ENCODE measurements around the gene PYDC2. TPM values are rescaled to one million over a fixed set of nuclear protein-coding genes. Genes with fewer than 3 reads are reported as not detected.

The PYDC2 gene
- total and polyA plus RNA-seq, 2 donors = not detected

DNA sequence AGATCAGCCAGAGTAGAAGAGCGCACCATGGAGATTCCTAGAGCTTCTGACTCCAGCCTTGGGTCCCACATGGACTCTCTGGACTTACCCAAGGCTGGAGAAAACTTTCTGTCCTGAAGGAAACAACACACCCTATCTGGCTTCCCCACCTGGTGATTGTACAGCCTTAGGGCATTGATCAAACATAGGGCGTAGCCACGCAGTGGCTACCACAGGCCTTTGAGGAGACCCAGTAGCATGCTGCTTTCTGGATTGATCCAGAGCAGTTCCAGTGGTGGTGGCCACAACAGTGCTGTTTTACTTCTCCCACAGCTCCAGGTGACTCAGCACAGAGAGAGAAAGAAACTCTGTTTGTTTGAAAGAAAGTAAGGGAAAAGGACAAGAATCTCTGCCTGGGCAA lies 23.5 kb downstream of the PYDC2 start:
- H3K36me3 ChIP-seq (ENCODE audit: control insufficient read depth in 2 of 2, insufficient read depth in 2 of 2, low read length in 1 of 2) = no peaks in the 10 kb centered on the region
- no peaks in the 10 kb centered on the region for H3K27me3 ChIP-seq (ENCODE audit: control insufficient read depth in 2 of 2, insufficient read depth in 1 of 2, low read length in 1 of 2)
- WGBS = 94% methylated on average over 3 of the region's 3 CpGs
- no peak for DNase-seq (ENCODE audit: low read depth in 6 of 9, low spot score in 9 of 9)
- no peaks in the 10 kb centered on the region for H3K4me1 ChIP-seq (ENCODE audit: control insufficient read depth in 2 of 2, insufficient read depth in 2 of 2, low read length in 2 of 2)
- peaks cover 0 to 13% of the 10 kb centered on the region in 2 donors for H3K9me3 ChIP-seq (ENCODE audit: control insufficient read depth in 2 of 2, insufficient read depth in 1 of 2, low read length in 1 of 2)
- H3K27ac ChIP-seq (ENCODE audit: low read depth in 1 of 2, low read length in 1 of 2) = no peak overlapping the region
- no peak overlapping the region for H3K4me3 ChIP-seq (ENCODE audit: low read length in 2 of 2)

GRCh38 chr3:191492601-191493000 lies 31.6 kb downstream of the PYDC2 start:
- H3K4me3 ChIP-seq (ENCODE audit: low read length in 2 of 2) = no peak overlapping the region
- no peaks in the 10 kb centered on the region for H3K27me3 ChIP-seq (ENCODE audit: control insufficient read depth in 2 of 2, insufficient read depth in 1 of 2, low read length in 1 of 2)
- H3K4me1 ChIP-seq (ENCODE audit: control insufficient read depth in 2 of 2, insufficient read depth in 2 of 2, low read length in 2 of 2) = no peaks in the 10 kb centered on the region
- H3K27ac ChIP-seq (ENCODE audit: low read depth in 1 of 2, low read length in 1 of 2) = no peak overlapping the region
- no peaks in the 10 kb centered on the region for H3K36me3 ChIP-seq (ENCODE audit: control insufficient read depth in 2 of 2, insufficient read depth in 2 of 2, low read length in 1 of 2)
- H3K9me3 ChIP-seq (ENCODE audit: control insufficient read depth in 2 of 2, insufficient read depth in 1 of 2, low read length in 1 of 2) = no peaks in the 10 kb centered on the region
- DNase-seq (ENCODE audit: low read depth in 6 of 9, low spot score in 9 of 9) = no peak
- 85% methylated on average over 1 of the region's 1 CpG for WGBS

GRCh38 chr3:191493336-191493735 lies 32.4 kb downstream of the PYDC2 start:
- Histone ChIP-seq H3K27me3 (ENCODE audit: control insufficient read depth in 2 of 2, insufficient read depth in 1 of 2, low read length in 1 of 2) (no peaks in the 10 kb centered on the region), H3K36me3 (ENCODE audit: control insufficient read depth in 2 of 2, insufficient read depth in 2 of 2, low read length in 1 of 2) (no peaks in the 10 kb centered on the region), H3K4me3 (ENCODE audit: low read length in 2 of 2) (no peak overlapping the region), H3K27ac (ENCODE audit: low read depth in 1 of 2, low read length in 1 of 2) (no peak overlapping the region), H3K4me1 (ENCODE audit: control insufficient read depth in 2 of 2, insufficient read depth in 2 of 2, low read length in 2 of 2) (no peaks in the 10 kb centered on the region), H3K9me3 (ENCODE audit: control insufficient read depth in 2 of 2, insufficient read depth in 1 of 2, low read length in 1 of 2) (no peaks in the 10 kb centered on the region)
- no peak for DNase-seq (ENCODE audit: low read depth in 6 of 9, low spot score in 9 of 9)

DNA sequence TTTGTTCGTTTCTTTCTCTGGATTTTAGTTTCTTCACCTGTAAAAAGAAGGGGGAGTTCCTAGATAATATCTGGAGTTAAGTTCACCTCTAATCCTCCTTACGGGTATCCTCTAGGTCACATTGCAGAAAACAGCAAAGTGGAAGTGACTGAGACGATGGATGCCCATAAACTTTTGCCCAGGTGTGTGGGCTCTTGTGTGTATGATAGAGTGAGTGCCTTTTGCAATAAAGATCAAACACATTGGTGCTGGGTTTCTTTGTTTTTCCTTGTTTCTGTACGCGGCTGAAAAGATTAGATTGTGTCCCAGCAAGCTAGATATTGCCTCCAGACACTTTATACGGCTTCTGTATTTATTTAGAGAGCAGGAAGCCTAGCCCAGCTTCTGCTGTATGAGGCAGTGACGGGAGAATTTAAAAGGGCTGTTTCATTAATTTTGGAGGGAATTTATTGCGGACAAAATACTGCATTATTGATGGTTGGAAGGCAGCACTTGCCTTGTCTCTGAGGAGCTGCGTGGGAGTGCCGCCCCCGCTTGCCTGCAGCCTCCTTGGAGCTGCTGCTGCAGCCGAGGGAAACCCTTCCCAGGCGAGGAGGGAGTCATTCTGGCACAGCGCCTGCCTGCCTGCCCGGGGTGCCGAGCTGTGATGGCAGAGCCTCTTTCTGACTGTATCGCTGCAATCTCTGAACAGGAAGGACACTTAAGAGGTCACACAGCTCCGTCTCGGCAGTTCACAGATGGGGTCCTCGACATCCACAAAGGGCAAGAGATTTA lies 38.5 kb downstream of the PYDC2 start:
- Histone ChIP-seq H3K4me1 (ENCODE audit: control insufficient read depth in 2 of 2, insufficient read depth in 2 of 2, low read length in 2 of 2) (no peaks in the 10 kb centered on the region), H3K27me3 (ENCODE audit: control insufficient read depth in 2 of 2, insufficient read depth in 1 of 2, low read length in 1 of 2) (no peaks in the 10 kb centered on the region), H3K4me3 (ENCODE audit: low read length in 2 of 2) (no peak overlapping the region), H3K9me3 (ENCODE audit: control insufficient read depth in 2 of 2, insufficient read depth in 1 of 2, low read length in 1 of 2) (no peaks in the 10 kb centered on the region), H3K27ac (ENCODE audit: low read depth in 1 of 2, low read length in 1 of 2) (no peak overlapping the region), H3K36me3 (ENCODE audit: control insufficient read depth in 2 of 2, insufficient read depth in 2 of 2, low read length in 1 of 2) (no peaks in the 10 kb centered on the region)
- DNase-seq (ENCODE audit: low read depth in 6 of 9, low spot score in 9 of 9) = no peak
- WGBS = 63% methylated on average over 20 of the region's 20 CpGs

- Histone ChIP-seq H3K27ac (ENCODE audit: low read depth in 1 of 2, low read length in 1 of 2) (no peak overlapping the region), H3K4me3 (ENCODE audit: low read length in 2 of 2) (no peak overlapping the region), H3K36me3 (ENCODE audit: control insufficient read depth in 2 of 2, insufficient read depth in 2 of 2, low read length in 1 of 2) (no peaks in the 10 kb centered on the region), H3K4me1 (ENCODE audit: control insufficient read depth in 2 of 2, insufficient read depth in 2 of 2, low read length in 2 of 2) (no peaks in the 10 kb centered on the region), H3K27me3 (ENCODE audit: control insufficient read depth in 2 of 2, insufficient read depth in 1 of 2, low read length in 1 of 2) (no peaks in the 10 kb centered on the region), H3K9me3 (ENCODE audit: control insufficient read depth in 2 of 2, insufficient read depth in 1 of 2, low read length in 1 of 2) (no peaks in the 10 kb centered on the region)
- WGBS = 96% methylated on average over 5 of the region's 5 CpGs
- no peak for DNase-seq (ENCODE audit: low read depth in 6 of 9, low spot score in 9 of 9)
These were observed 39.9 kb downstream of the PYDC2 start for GRCh38 chr3:191500892-191501291.

DNA sequence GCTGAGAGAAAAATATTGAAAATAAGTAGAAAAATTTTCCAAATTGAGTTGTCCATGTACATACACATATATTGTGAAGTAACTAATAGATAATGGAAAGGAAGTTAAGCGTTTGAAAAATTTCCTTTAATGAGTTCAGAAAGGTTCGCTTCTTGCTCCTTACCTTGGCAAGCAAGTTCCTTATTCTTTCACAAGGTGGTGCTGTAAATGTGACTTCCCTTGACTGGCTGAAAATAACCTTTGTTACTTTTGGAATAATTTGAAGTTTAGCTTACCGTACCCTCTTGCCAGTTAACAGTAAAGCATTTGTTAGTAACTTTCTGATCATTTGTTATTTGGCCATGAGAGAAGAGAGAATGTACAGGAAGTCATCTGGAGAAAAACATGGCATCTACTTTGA lies 41.6 kb downstream of the PYDC2 start:
- Histone ChIP-seq H3K4me1 (ENCODE audit: control insufficient read depth in 2 of 2, insufficient read depth in 2 of 2, low read length in 2 of 2) (no peaks in the 10 kb centered on the region), H3K9me3 (ENCODE audit: control insufficient read depth in 2 of 2, insufficient read depth in 1 of 2, low read length in 1 of 2) (no peaks in the 10 kb centered on the region), H3K27me3 (ENCODE audit: control insufficient read depth in 2 of 2, insufficient read depth in 1 of 2, low read length in 1 of 2) (no peaks in the 10 kb centered on the region), H3K36me3 (ENCODE audit: control insufficient read depth in 2 of 2, insufficient read depth in 2 of 2, low read length in 1 of 2) (no peaks in the 10 kb centered on the region), H3K27ac (ENCODE audit: low read depth in 1 of 2, low read length in 1 of 2) (no peak overlapping the region), H3K4me3 (ENCODE audit: low read length in 2 of 2) (no peak overlapping the region)
- DNase-seq (ENCODE audit: low read depth in 6 of 9, low spot score in 9 of 9) = no peak
- 50% methylated on average over 3 of the region's 3 CpGs for WGBS

- Histone ChIP-seq H3K4me3 (ENCODE audit: low read length in 2 of 2) (no peak overlapping the region), H3K27me3 (ENCODE audit: control insufficient read depth in 2 of 2, insufficient read depth in 1 of 2, low read length in 1 of 2) (no peaks in the 10 kb centered on the region), H3K36me3 (ENCODE audit: control insufficient read depth in 2 of 2, insufficient read depth in 2 of 2, low read length in 1 of 2) (no peaks in the 10 kb centered on the region), H3K4me1 (ENCODE audit: control insufficient read depth in 2 of 2, insufficient read depth in 2 of 2, low read length in 2 of 2) (no peaks in the 10 kb centered on the region), H3K27ac (ENCODE audit: low read depth in 1 of 2, low read length in 1 of 2) (no peak overlapping the region), H3K9me3 (ENCODE audit: control insufficient read depth in 2 of 2, insufficient read depth in 1 of 2, low read length in 1 of 2) (no peaks in the 10 kb centered on the region)
- 97% methylated on average over 2 of the region's 2 CpGs for WGBS
- no peak for DNase-seq (ENCODE audit: low read depth in 6 of 9, low spot score in 9 of 9)
These were observed 48.1 kb downstream of the PYDC2 start for GRCh38 chr3:191509078-191509477.

Other genes with a start within 250 kb of the PYDC2 start
- 22.0 TPM for gene CCDC50, start 131.8 kb upstream of the PYDC2 start, total RNA-seq
- 30.9 TPM for gene CCDC50, start 131.8 kb upstream of the PYDC2 start, polyA plus RNA-seq
- 0.09 TPM for gene UTS2B, start 130.6 kb upstream of the PYDC2 start, total RNA-seq
- 0.16 TPM for gene UTS2B, start 130.6 kb upstream of the PYDC2 start, polyA plus RNA-seq